ENCODE measurements around the gene HYAL2.

- no peak for TF ChIP-seq ZNF292 (tag by site-specific recombination; IDR thresholded peaks at IDR 0.05; ENCODE audit: borderline replicate concordance, low read depth)
- TF ChIP-seq ZBTB11 (tag by site-specific recombination; conservative IDR thresholded peaks at IDR 0.05; ENCODE audit: low read depth) = no peak
- TF ChIP-seq ZFP41 (tag by site-specific recombination; IDR thresholded peaks at IDR 0.05; ENCODE audit: borderline replicate concordance) = no peak
- no peak for TF ChIP-seq YY1 (tag by site-specific recombination; IDR thresholded peaks at IDR 0.05)
- TF ChIP-seq, protein P1, sequence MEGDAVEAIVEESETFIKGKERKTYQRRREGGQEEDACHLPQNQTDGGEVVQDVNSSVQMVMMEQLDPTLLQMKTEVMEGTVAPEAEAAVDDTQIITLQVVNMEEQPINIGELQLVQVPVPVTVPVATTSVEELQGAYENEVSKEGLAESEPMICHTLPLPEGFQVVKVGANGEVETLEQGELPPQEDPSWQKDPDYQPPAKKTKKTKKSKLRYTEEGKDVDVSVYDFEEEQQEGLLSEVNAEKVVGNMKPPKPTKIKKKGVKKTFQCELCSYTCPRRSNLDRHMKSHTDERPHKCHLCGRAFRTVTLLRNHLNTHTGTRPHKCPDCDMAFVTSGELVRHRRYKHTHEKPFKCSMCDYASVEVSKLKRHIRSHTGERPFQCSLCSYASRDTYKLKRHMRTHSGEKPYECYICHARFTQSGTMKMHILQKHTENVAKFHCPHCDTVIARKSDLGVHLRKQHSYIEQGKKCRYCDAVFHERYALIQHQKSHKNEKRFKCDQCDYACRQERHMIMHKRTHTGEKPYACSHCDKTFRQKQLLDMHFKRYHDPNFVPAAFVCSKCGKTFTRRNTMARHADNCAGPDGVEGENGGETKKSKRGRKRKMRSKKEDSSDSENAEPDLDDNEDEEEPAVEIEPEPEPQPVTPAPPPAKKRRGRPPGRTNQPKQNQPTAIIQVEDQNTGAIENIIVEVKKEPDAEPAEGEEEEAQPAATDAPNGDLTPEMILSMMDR (tag by site-specific recombination; IDR thresholded peaks at IDR 0.05) = peak; percentile 74
- TF ChIP-seq INSM2 (tag by site-specific recombination; IDR thresholded peaks at IDR 0.05) = no peak
- TF ChIP-seq ZNF302 (tag by site-specific recombination; IDR thresholded peaks at IDR 0.05; ENCODE audit: low read depth) = no peak
- TF ChIP-seq, protein P2, sequence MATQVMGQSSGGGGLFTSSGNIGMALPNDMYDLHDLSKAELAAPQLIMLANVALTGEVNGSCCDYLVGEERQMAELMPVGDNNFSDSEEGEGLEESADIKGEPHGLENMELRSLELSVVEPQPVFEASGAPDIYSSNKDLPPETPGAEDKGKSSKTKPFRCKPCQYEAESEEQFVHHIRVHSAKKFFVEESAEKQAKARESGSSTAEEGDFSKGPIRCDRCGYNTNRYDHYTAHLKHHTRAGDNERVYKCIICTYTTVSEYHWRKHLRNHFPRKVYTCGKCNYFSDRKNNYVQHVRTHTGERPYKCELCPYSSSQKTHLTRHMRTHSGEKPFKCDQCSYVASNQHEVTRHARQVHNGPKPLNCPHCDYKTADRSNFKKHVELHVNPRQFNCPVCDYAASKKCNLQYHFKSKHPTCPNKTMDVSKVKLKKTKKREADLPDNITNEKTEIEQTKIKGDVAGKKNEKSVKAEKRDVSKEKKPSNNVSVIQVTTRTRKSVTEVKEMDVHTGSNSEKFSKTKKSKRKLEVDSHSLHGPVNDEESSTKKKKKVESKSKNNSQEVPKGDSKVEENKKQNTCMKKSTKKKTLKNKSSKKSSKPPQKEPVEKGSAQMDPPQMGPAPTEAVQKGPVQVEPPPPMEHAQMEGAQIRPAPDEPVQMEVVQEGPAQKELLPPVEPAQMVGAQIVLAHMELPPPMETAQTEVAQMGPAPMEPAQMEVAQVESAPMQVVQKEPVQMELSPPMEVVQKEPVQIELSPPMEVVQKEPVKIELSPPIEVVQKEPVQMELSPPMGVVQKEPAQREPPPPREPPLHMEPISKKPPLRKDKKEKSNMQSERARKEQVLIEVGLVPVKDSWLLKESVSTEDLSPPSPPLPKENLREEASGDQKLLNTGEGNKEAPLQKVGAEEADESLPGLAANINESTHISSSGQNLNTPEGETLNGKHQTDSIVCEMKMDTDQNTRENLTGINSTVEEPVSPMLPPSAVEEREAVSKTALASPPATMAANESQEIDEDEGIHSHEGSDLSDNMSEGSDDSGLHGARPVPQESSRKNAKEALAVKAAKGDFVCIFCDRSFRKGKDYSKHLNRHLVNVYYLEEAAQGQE (tag by site-specific recombination; IDR thresholded peaks at IDR 0.05) = no peak
- no peak for TF ChIP-seq FEZF1 (tag by site-specific recombination; IDR thresholded peaks at IDR 0.05)
- TF ChIP-seq, protein P3, sequence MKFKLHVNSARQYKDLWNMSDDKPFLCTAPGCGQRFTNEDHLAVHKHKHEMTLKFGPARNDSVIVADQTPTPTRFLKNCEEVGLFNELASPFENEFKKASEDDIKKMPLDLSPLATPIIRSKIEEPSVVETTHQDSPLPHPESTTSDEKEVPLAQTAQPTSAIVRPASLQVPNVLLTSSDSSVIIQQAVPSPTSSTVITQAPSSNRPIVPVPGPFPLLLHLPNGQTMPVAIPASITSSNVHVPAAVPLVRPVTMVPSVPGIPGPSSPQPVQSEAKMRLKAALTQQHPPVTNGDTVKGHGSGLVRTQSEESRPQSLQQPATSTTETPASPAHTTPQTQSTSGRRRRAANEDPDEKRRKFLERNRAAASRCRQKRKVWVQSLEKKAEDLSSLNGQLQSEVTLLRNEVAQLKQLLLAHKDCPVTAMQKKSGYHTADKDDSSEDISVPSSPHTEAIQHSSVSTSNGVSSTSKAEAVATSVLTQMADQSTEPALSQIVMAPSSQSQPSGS (tag by site-specific recombination; IDR thresholded peaks at IDR 0.05; ENCODE audit: low read depth) = no peak
- no peak for TF ChIP-seq ZNF707 (tag by site-specific recombination; IDR thresholded peaks at IDR 0.05)
- TF ChIP-seq ZNF747 (tag by site-specific recombination; IDR thresholded peaks at IDR 0.05) = no peak
- TF ChIP-seq ZNF830 (tag by site-specific recombination; IDR thresholded peaks at IDR 0.05; ENCODE audit: low read depth) = no peak
- no peak for TF ChIP-seq ZNF580 (tag by site-specific recombination; IDR thresholded peaks at IDR 0.05)
Measured at GRCh38 chr3:50324351-50325112, 2.0 kb upstream of the HYAL2 start.
